CD14-positive monocyte (primary cell): ENCODE data around the gene LRBA. TPM values are rescaled to one million over a fixed set of nuclear protein-coding genes. Genes with fewer than 3 reads are reported as not detected.

ENCODE experiments used
- DNase-seq, 3 donors: peaks; one replicate each; pipeline ENCODE4 v3.0.0-alpha.2; 2011 to 2022
- H2AFZ ChIP-seq: 2 replicates; pipeline ENCODE4 v1.6.0; 2012; ENCODE audit warnings: mild to moderate bottlenecking, low read depth, low read length, inconsistent platforms; ENCODE audit not compliant: insufficient read depth, poor library complexity, severe bottlenecking
- H3K27ac ChIP-seq, 2 donors: 1 replicate in 1 of 2; 2 replicates in 1 of 2; pipeline ENCODE4 v1.5.1; 2012 to 2013; ENCODE audit warnings: low read length in 2 of 2, control low read depth in 1 of 2, inconsistent platforms in 1 of 2, low read depth in 1 of 2, mild to moderate bottlenecking in 1 of 2
- H3K27me3 ChIP-seq, 2 donors: one replicate each; pipeline versions ENCODE4 v1.6.0 to v1.6.1; 2011 to 2013; ENCODE audit warnings: low read length in 2 of 2; ENCODE audit not compliant: control insufficient read depth in 2 of 2, insufficient read depth in 2 of 2
- H3K36me3 ChIP-seq, 2 donors: replicated peaks in 1 of 2; 1 replicate in 1 of 2; 2 replicates in 1 of 2; pipeline versions ENCODE4 v1.5.1 to v1.6.1; 2012 to 2013; ENCODE audit warnings: low read length in 2 of 2, control low read depth in 1 of 2, inconsistent platforms in 1 of 2, mild to moderate bottlenecking in 1 of 2; ENCODE audit not compliant: insufficient read depth in 2 of 2, control insufficient read depth in 1 of 2
- H3K4me1 ChIP-seq, 2 donors: 1 replicate in 1 of 2; 2 replicates in 1 of 2; pipeline versions ENCODE4 v1.5.1 to v1.6.1; 2012 to 2013; ENCODE audit warnings: low read length in 2 of 2, control low read depth in 1 of 2, inconsistent platforms in 1 of 2, mild to moderate bottlenecking in 1 of 2, moderate library complexity in 1 of 2; ENCODE audit not compliant: insufficient read depth in 2 of 2, control insufficient read depth in 1 of 2
- H3K4me2 ChIP-seq: replicated peaks from 2 replicates; pipeline ENCODE3; 2012; ENCODE audit warnings: low read length, moderate library complexity, mild to moderate bottlenecking; ENCODE audit not compliant: poor library complexity, severe bottlenecking; ENCODE audit errors: extremely low read depth
- H3K4me3 ChIP-seq, 3 experiments: fragments of 200-600 bp in 1 of 3; sonication (generic) in 1 of 3; replicated peaks in 1 of 3; 1 replicate in 2 of 3; 2 replicates in 1 of 3; pipeline ENCODE4 v1.5.1; 2011 to 2013; ENCODE audit warnings: low read length in 3 of 3, mild to moderate bottlenecking in 3 of 3, control low read depth in 2 of 3, low read depth in 2 of 3, inconsistent platforms in 1 of 3, moderate library complexity in 1 of 3
- H3K79me2 ChIP-seq: 2 replicates; pipeline ENCODE4 v1.6.0; 2012; ENCODE audit warnings: mild to moderate bottlenecking, control low read depth, inconsistent platforms, low read length, moderate library complexity; ENCODE audit not compliant: insufficient read depth
- H3K9ac ChIP-seq: 2 replicates; pipeline ENCODE4 v1.6.0; 2017; ENCODE audit warnings: low read length, mild to moderate bottlenecking; ENCODE audit not compliant: insufficient read depth, poor library complexity, severe bottlenecking
- H3K9me3 ChIP-seq, 2 donors: replicated peaks in 1 of 2; 1 replicate in 1 of 2; 2 replicates in 1 of 2; pipeline versions ENCODE4 v1.5.1 to v1.6.1; 2012 to 2013; ENCODE audit warnings: low read length in 2 of 2, control low read depth in 1 of 2; ENCODE audit not compliant: control insufficient read depth in 1 of 2, insufficient read depth in 1 of 2
- H4K20me1 ChIP-seq: 2 replicates; pipeline ENCODE4 v1.6.0; 2012; ENCODE audit warnings: mild to moderate bottlenecking, low read length, control low read depth, moderate library complexity; ENCODE audit not compliant: insufficient read depth
- H3K27ac Mint-ChIP-seq, 7 donors: one replicate each; pipeline ENCODE4 v1.8.0; 2020; ENCODE audit warnings: mild to moderate bottlenecking in 7 of 7, mixed read lengths in 7 of 7, moderate library complexity in 6 of 7, inconsistent platforms in 2 of 7
- H3K27me3 Mint-ChIP-seq, 3 donors: one replicate each; pipeline ENCODE4 v1.8.0; 2021 to 2022; ENCODE audit warnings: low read depth in 3 of 3, mild to moderate bottlenecking in 3 of 3, mixed read lengths in 3 of 3, moderate library complexity in 3 of 3, inconsistent platforms in 1 of 3
- H3K36me3 Mint-ChIP-seq, 2 donors: one replicate each; pipeline ENCODE4 v1.8.0; 2020; ENCODE audit warnings: mixed read lengths in 2 of 2, inconsistent platforms in 1 of 2, mild to moderate bottlenecking in 1 of 2
- H3K4me1 Mint-ChIP-seq: one replicate; pipeline ENCODE4 v1.8.0; 2020; ENCODE audit warnings: mild to moderate bottlenecking, mixed read lengths
- H3K4me3 Mint-ChIP-seq, 2 donors: one replicate each; pipeline ENCODE4 v1.8.0; 2020; ENCODE audit warnings: mild to moderate bottlenecking in 2 of 2, mixed read lengths in 2 of 2, moderate library complexity in 1 of 2
- H3K9me3 Mint-ChIP-seq, 7 donors: one replicate each; pipeline ENCODE4 v1.8.0; 2020 to 2022; ENCODE audit warnings: mixed read lengths in 7 of 7, mild to moderate bottlenecking in 6 of 7, moderate library complexity in 6 of 7, inconsistent platforms in 2 of 7
- WGBS: methylation state at CpG from one replicate; pipeline ENCODE4 v1.1.5; 2013; ENCODE audit warnings: missing lambda C conversion rate; ENCODE audit not compliant: insufficient coverage; 5-methylcytosine and 5-hydroxymethylcytosine counted together
- intact Hi-C, 2 donors: fragments of 100-400 bp; cut with micrococcal nuclease; formaldehyde crosslinking; loops; one replicate each; pipeline versions ENCODE4 v1.15.0 to v1.15.1; 2023
- polyA plus RNA-seq, 3 donors: library from polyadenylated mRNA; depleted of rRNA in 1 of 3; unstranded in 2 of 3; stranded (reverse) in 1 of 3; fragments of 300-500 nt in 2 of 3; fragments of >200 nt in 1 of 3; fragmentation: Illumina TruSeq in 2 of 3; gene quantifications; 1 replicate in 2 of 3; 2 replicates in 1 of 3; pipeline ENCODE4 v1.2.3, GENCODE V29; 2012 to 2021
- TF ChIP-seq, protein P1 (sequence below): fragments of 200-600 bp; IDR thresholded peaks from one replicate; pipeline ENCODE4 v1.8.0; 2022; ENCODE audit warnings: antibody characterized with exemption, mild to moderate bottlenecking

The LRBA gene
- polyA plus RNA-seq, 3 donors, result 1.5 to 5.5 (median 4.4) TPM

DNA sequence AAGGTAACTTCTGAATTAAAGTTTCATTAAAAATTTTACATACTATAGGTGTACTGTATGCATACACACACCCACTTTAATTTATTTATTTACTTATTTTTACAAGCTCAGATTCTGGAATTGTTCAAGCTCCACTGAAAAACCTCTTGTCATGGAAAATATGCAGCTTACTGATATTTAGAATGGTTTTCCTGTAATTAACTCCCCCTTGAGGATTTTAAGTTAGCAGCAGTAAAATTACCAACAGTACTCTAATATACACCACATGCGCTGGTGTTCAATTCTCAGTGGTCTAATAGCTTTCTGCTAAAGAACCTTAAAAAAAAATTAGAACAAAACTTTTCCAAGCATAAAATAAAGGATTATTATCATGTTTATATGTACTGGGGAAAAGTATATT, 421.1 kb downstream of the LRBA start:
- Mint-ChIP-seq H3K4me3 (no peak overlapping the region), H3K9me3 (no peaks in the 10 kb centered on the region)

DNA sequence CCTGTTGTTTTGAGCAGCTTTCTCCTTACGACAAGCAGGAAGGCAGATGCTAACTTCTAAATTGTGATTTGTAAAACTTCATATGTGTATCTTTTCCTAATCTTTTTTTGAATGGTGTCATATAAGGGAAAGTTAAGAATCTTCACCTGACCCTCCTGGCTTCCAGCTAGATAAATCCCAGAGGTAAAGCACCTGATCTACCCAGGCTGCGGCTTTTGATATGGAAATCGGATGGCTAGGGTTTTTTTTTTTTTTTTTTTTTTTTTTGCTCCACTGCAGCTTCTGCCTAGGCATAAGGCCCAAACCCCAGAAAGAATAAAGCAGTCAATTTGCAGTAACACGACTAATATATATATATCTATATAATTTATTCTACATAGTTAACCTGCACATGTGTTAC, 423.2 kb downstream of the LRBA start:
- H3K27ac Mint-ChIP-seq, result no peak overlapping the region
- intact Hi-C loops, result no loop called here

More for the DNA sequence above, 421.1 kb downstream of the LRBA start:
- Mint-ChIP-seq H3K4me1 (no peaks in the 10 kb centered on the region), H3K27me3 (no peaks in the 10 kb centered on the region), H3K27ac (no peak overlapping the region), H3K36me3 (peaks cover 4 to 10% of the 10 kb centered on the region in 2 donors)
- intact Hi-C loops, result no loop called here
- Histone ChIP-seq H3K4me2 (no peak overlapping the region), H3K27ac (no peak overlapping the region), H3K4me3 (no peak overlapping the region), H2AFZ (no peak overlapping the region), H3K9ac (no peak overlapping the region), H3K9me3 (no peaks in the 10 kb centered on the region), H3K4me1 (no peaks in the 10 kb centered on the region), H3K79me2 (no peaks in the 10 kb centered on the region), H4K20me1 (no peaks in the 10 kb centered on the region), H3K27me3 (no peaks in the 10 kb centered on the region), H3K36me3 (no peaks in the 10 kb centered on the region)
- no CpG with 5 or more reads among the region's 1 CpG for WGBS
- TF ChIP-seq, protein P1, sequence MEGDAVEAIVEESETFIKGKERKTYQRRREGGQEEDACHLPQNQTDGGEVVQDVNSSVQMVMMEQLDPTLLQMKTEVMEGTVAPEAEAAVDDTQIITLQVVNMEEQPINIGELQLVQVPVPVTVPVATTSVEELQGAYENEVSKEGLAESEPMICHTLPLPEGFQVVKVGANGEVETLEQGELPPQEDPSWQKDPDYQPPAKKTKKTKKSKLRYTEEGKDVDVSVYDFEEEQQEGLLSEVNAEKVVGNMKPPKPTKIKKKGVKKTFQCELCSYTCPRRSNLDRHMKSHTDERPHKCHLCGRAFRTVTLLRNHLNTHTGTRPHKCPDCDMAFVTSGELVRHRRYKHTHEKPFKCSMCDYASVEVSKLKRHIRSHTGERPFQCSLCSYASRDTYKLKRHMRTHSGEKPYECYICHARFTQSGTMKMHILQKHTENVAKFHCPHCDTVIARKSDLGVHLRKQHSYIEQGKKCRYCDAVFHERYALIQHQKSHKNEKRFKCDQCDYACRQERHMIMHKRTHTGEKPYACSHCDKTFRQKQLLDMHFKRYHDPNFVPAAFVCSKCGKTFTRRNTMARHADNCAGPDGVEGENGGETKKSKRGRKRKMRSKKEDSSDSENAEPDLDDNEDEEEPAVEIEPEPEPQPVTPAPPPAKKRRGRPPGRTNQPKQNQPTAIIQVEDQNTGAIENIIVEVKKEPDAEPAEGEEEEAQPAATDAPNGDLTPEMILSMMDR, result no peak
- no peak for DNase-seq

More for the DNA sequence above, 423.2 kb downstream of the LRBA start:
- Histone ChIP-seq H3K27ac (no peak overlapping the region), H3K27me3 (no peaks in the 10 kb centered on the region), H3K9me3 (no peaks in the 10 kb centered on the region), H3K9ac (no peak overlapping the region), H3K4me3 (no peak overlapping the region), H2AFZ (no peak overlapping the region), H3K79me2 (no peaks in the 10 kb centered on the region), H3K4me2 (no peak overlapping the region), H3K36me3 (no peaks in the 10 kb centered on the region), H3K4me1 (no peaks in the 10 kb centered on the region), H4K20me1 (no peaks in the 10 kb centered on the region)
- Mint-ChIP-seq H3K9me3 (no peaks in the 10 kb centered on the region), H3K4me1 (no peaks in the 10 kb centered on the region), H3K27me3 (no peaks in the 10 kb centered on the region), H3K4me3 (no peak overlapping the region), H3K36me3 (peaks cover 2 to 6% of the 10 kb centered on the region in 2 donors)
- WGBS, result no CpG with 5 or more reads among the region's 4 CpGs
- DNase-seq, result no peak
- TF ChIP-seq, protein P1, result no peak
